Measurements from ENCODE around the gene GRIK4. TPM values are rescaled to one million over a fixed set of nuclear protein-coding genes. Genes with fewer than 3 reads are reported as not detected.

Gene GRIK4
- polyA plus RNA-seq, 1 donor, result 0.94 TPM

- WGBS (ENCODE audit: insufficient coverage, low lambda C conversion rate), result no CpG with 5 or more reads among the region's 15 CpGs
- H3K9me3 ChIP-seq (ENCODE audit: control insufficient read depth, low read depth, low read length), result no peaks in the 10 kb centered on the region
These were observed 122.3 kb downstream of the GRIK4 start for GRCh38 chr11:120633616-120634393.

DNA sequence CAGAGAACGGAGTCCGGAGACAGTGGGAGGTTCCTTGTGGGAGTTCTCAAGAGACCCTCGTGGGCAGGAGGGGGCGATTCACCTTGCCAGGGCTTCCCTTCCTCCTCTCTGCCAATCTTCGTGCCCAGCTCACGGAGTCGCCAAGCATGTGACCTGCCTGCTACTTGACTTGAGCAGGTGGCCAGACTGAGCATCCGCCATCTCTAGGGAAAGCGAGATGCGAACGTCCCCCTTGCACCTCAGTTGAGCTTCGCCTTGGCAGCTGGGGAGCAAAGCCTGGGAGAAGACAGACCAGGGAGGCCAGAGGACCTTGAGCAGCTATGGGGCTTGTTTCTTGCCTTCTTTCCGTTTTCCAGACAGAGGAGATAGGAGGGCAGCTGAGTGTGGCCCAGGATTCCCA is 123.2 kb downstream of the GRIK4 start:
- Histone ChIP-seq H3K9me3 (ENCODE audit: control insufficient read depth, low read depth, low read length) (no peaks in the 10 kb centered on the region), H3K4me1 (ENCODE audit: control insufficient read depth, insufficient read depth, low read length) (no peaks in the 10 kb centered on the region), H3K36me3 (ENCODE audit: control insufficient read depth, insufficient read depth, low read length) (no peaks in the 10 kb centered on the region), H3K27me3 (ENCODE audit: control insufficient read depth, insufficient read depth, low read length) (no peaks in the 10 kb centered on the region), H3K4me3 (ENCODE audit: low read length) (no peak overlapping the region), H3K27ac (ENCODE audit: low read length) (no peak overlapping the region)
- WGBS (ENCODE audit: insufficient coverage, low lambda C conversion rate), result no CpG with 5 or more reads among the region's 13 CpGs
- no peak for DNase-seq

More at GRCh38 chr11:120633616-120634393, 122.3 kb downstream of the GRIK4 start:
- Histone ChIP-seq H3K4me3 (ENCODE audit: low read length) (no peak overlapping the region), H3K36me3 (ENCODE audit: control insufficient read depth, insufficient read depth, low read length) (no peaks in the 10 kb centered on the region), H3K27me3 (ENCODE audit: control insufficient read depth, insufficient read depth, low read length) (no peaks in the 10 kb centered on the region), H3K4me1 (ENCODE audit: control insufficient read depth, insufficient read depth, low read length) (no peaks in the 10 kb centered on the region), H3K27ac (ENCODE audit: low read length) (no peak overlapping the region)
- no peak for DNase-seq

DNA sequence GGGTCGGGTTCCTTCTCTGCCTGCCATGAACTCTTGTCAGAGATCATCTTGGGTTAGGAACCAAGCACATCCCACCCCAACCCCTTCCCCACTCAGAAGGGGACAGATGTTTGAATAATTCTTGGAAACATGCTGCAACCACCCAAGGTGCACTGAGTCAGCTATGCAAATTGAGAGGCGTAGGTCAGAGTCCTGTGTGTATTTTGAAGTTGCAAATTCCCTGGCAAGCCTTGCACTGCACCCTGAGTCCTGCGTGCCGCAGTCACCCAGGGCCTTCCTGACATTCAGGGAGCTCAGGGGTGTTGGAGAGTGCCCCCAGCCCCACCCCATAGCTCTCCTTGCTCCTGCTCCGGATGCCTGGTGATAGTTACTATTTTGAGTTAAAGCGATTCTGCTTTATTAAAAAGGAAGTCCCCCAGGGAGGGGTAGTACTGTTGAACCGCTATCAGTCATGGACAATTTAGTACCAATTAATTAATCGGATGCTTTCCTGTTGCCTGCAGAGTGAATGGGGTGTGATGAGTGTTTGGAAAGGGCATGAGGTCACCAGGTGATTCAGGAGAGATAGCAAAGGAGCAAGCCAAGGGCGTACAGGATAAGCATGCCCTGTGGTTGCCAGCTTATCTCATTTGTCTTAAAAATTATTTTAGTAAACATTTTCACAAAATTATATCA is 123.7 kb downstream of the GRIK4 start:
- Histone ChIP-seq H3K9me3 (ENCODE audit: control insufficient read depth, low read depth, low read length) (no peaks in the 10 kb centered on the region), H3K4me3 (ENCODE audit: low read length) (no peak overlapping the region), H3K4me1 (ENCODE audit: control insufficient read depth, insufficient read depth, low read length) (no peaks in the 10 kb centered on the region), H3K36me3 (ENCODE audit: control insufficient read depth, insufficient read depth, low read length) (no peaks in the 10 kb centered on the region), H3K27me3 (ENCODE audit: control insufficient read depth, insufficient read depth, low read length) (no peaks in the 10 kb centered on the region), H3K27ac (ENCODE audit: low read length) (no peak overlapping the region)
- whole genome bisulfite sequencing (ENCODE audit: insufficient coverage, low lambda C conversion rate), result no CpG with 5 or more reads among the region's 9 CpGs
- no peak for DNase-seq

GRCh38 chr11:120637131-120637530 is 125.6 kb downstream of the GRIK4 start:
- 100% methylated on average over 1 of the region's 6 CpGs for WGBS (ENCODE audit: insufficient coverage, low lambda C conversion rate)
- Histone ChIP-seq H3K36me3 (ENCODE audit: control insufficient read depth, insufficient read depth, low read length) (no peaks in the 10 kb centered on the region), H3K4me3 (ENCODE audit: low read length) (no peak overlapping the region), H3K9me3 (ENCODE audit: control insufficient read depth, low read depth, low read length) (no peaks in the 10 kb centered on the region), H3K27me3 (ENCODE audit: control insufficient read depth, insufficient read depth, low read length) (no peaks in the 10 kb centered on the region), H3K27ac (ENCODE audit: low read length) (no peak overlapping the region), H3K4me1 (ENCODE audit: control insufficient read depth, insufficient read depth, low read length) (no peaks in the 10 kb centered on the region)
- no peak for DNase-seq

DNA sequence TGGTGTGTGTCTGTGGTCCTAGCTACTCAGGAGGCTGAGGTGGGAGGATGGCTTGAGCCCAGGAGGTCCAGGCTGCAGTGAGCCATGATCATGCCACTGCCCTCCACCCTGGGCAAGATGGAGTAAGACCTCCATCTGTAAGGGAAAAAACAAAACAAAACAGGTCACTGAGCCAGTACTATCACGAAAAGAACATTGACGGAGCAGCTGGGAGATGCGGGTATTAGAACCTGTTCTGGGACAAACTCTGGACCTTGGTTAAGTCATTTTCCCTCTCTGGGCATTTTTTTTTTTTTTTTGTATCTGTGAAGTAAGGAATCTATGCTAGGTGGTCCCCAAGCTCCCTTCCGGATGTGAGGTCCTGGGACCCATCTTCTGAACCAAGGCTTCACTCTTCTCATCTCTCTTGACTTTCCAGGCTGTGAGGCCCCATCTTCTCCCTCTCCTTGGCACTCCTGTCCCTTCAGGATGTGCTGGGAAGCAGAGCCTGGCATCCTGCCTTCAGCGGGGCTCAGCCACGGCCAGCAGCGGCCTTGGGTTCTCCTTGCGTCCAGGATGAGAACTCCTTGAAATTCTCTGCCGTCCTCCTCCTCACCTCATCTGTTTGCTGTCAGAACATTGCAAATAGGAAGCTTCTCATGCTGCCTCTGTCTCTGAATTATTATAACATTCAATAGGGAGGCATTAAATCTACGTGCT is 130.8 kb downstream of the GRIK4 start:
- no peak for DNase-seq
- Histone ChIP-seq H3K4me3 (ENCODE audit: low read length) (no peak overlapping the region), H3K4me1 (ENCODE audit: control insufficient read depth, insufficient read depth, low read length) (no peaks in the 10 kb centered on the region), H3K27ac (ENCODE audit: low read length) (no peak overlapping the region), H3K9me3 (ENCODE audit: control insufficient read depth, low read depth, low read length) (no peaks in the 10 kb centered on the region), H3K36me3 (ENCODE audit: control insufficient read depth, insufficient read depth, low read length) (no peaks in the 10 kb centered on the region), H3K27me3 (ENCODE audit: control insufficient read depth, insufficient read depth, low read length) (no peaks in the 10 kb centered on the region)
- WGBS (ENCODE audit: insufficient coverage, low lambda C conversion rate), result 100% methylated on average over 3 of the region's 10 CpGs

- no peak overlapping the region for H3K27ac ChIP-seq (ENCODE audit: low read length)
- H3K9me3 ChIP-seq (ENCODE audit: control insufficient read depth, low read depth, low read length), result no peaks in the 10 kb centered on the region
- no peaks in the 10 kb centered on the region for H3K27me3 ChIP-seq (ENCODE audit: control insufficient read depth, insufficient read depth, low read length)
- DNase-seq, result no peak
- H3K4me1 ChIP-seq (ENCODE audit: control insufficient read depth, insufficient read depth, low read length), result no peaks in the 10 kb centered on the region
- WGBS (ENCODE audit: insufficient coverage, low lambda C conversion rate), result no CpG with 5 or more reads among the region's 6 CpGs
- H3K4me3 ChIP-seq (ENCODE audit: low read length), result no peak overlapping the region
- no peaks in the 10 kb centered on the region for H3K36me3 ChIP-seq (ENCODE audit: control insufficient read depth, insufficient read depth, low read length)
These were observed 131.7 kb downstream of the GRIK4 start for GRCh38 chr11:120643284-120643683.

DNA sequence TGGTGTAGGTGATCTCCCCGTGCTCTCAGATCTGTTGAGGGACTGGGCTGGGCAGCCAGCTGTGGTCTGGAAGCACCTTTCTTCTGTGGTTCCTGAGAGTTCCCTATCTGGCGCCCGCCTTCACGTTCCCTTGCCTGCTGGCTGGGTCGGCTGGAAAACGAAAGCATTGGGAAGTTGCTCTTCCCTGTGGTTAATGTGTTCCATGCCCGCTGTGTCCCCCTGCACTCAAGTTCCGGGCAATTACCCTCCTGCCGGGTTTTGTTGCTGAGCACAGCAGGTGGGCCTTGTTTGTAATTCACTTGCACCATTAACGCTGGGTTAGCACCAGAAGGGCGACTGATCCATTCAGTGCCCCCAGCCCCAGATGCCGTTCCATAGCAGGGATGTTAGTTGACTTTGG is 134.1 kb downstream of the GRIK4 start:
- Histone ChIP-seq H3K4me3 (ENCODE audit: low read length) (no peak overlapping the region), H3K9me3 (ENCODE audit: control insufficient read depth, low read depth, low read length) (no peaks in the 10 kb centered on the region), H3K4me1 (ENCODE audit: control insufficient read depth, insufficient read depth, low read length) (no peaks in the 10 kb centered on the region), H3K36me3 (ENCODE audit: control insufficient read depth, insufficient read depth, low read length) (no peaks in the 10 kb centered on the region), H3K27me3 (ENCODE audit: control insufficient read depth, insufficient read depth, low read length) (no peaks in the 10 kb centered on the region), H3K27ac (ENCODE audit: low read length) (no peak overlapping the region)
- no peak for DNase-seq
- no CpG with 5 or more reads among the region's 12 CpGs for WGBS (ENCODE audit: insufficient coverage, low lambda C conversion rate)

GRCh38 chr11:120646206-120646605 is 134.7 kb downstream of the GRIK4 start:
- H3K4me1 ChIP-seq (ENCODE audit: control insufficient read depth, insufficient read depth, low read length), result no peaks in the 10 kb centered on the region
- no CpG with 5 or more reads among the region's 3 CpGs for WGBS (ENCODE audit: insufficient coverage, low lambda C conversion rate)
- no peaks in the 10 kb centered on the region for H3K36me3 ChIP-seq (ENCODE audit: control insufficient read depth, insufficient read depth, low read length)
- no peak overlapping the region for H3K4me3 ChIP-seq (ENCODE audit: low read length)
- no peaks in the 10 kb centered on the region for H3K27me3 ChIP-seq (ENCODE audit: control insufficient read depth, insufficient read depth, low read length)
- H3K27ac ChIP-seq (ENCODE audit: low read length), result no peak overlapping the region
- H3K9me3 ChIP-seq (ENCODE audit: control insufficient read depth, low read depth, low read length), result no peaks in the 10 kb centered on the region
- DNase-seq, result no peak

DNA sequence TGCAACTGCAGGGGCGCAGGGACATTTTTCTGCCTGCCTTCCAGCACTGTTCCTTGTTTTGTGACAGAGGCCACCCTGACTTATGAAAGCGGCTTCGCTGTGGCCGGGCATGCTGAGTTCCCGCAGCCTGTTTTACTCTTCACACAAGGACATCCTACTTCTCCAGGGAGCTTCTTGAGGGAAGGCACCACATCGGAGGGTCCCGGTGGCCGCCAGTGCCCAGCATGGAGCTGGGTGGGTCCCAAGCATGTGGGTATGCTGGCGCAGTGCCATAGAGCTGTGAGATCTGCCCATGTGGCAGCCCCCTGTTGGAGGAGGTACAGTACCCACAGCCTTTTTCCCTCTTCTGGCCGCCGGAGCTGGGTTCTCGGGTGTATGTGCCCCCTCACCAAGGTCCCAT is 136.1 kb downstream of the GRIK4 start:
- Histone ChIP-seq H3K27me3 (ENCODE audit: control insufficient read depth, insufficient read depth, low read length) (no peaks in the 10 kb centered on the region), H3K4me1 (ENCODE audit: control insufficient read depth, insufficient read depth, low read length) (no peaks in the 10 kb centered on the region), H3K9me3 (ENCODE audit: control insufficient read depth, low read depth, low read length) (no peaks in the 10 kb centered on the region), H3K27ac (ENCODE audit: low read length) (no peak overlapping the region), H3K4me3 (ENCODE audit: low read length) (no peak overlapping the region), H3K36me3 (ENCODE audit: control insufficient read depth, insufficient read depth, low read length) (no peaks in the 10 kb centered on the region)
- no peak for DNase-seq
- WGBS (ENCODE audit: insufficient coverage, low lambda C conversion rate), result 87% methylated on average over 3 of the region's 12 CpGs

GRCh38 chr11:120648771-120649170 is 137.2 kb downstream of the GRIK4 start:
- DNase-seq, result no peak
- no peak overlapping the region for H3K4me3 ChIP-seq (ENCODE audit: low read length)
- WGBS (ENCODE audit: insufficient coverage, low lambda C conversion rate), result no CpG with 5 or more reads among the region's 6 CpGs
- H3K4me1 ChIP-seq (ENCODE audit: control insufficient read depth, insufficient read depth, low read length), result no peaks in the 10 kb centered on the region
- no peak overlapping the region for H3K27ac ChIP-seq (ENCODE audit: low read length)
- H3K27me3 ChIP-seq (ENCODE audit: control insufficient read depth, insufficient read depth, low read length), result no peaks in the 10 kb centered on the region
- H3K36me3 ChIP-seq (ENCODE audit: control insufficient read depth, insufficient read depth, low read length), result no peaks in the 10 kb centered on the region
- no peaks in the 10 kb centered on the region for H3K9me3 ChIP-seq (ENCODE audit: control insufficient read depth, low read depth, low read length)
